GM12878 (cell line): Measurements from ENCODE around the gene HSP90AA1. TPM values are rescaled to one million over a fixed set of nuclear protein-coding genes. Genes with fewer than 3 reads are reported as not detected.

ENCODE experiments used
- ATAC-seq: fragments of 200-7000 bp; cut with Tn5 transposase; 3 replicates; pipeline ENCODE4 v1.9.1; 2020; ENCODE audit warnings: mild to moderate bottlenecking, moderate library complexity
- BruUV-seq: library from RNA; stranded (reverse); fragments of 400-500 nt; replicated peaks from 2 replicates; lab custom pipeline; 2021; lab: Mats Ljungman, UMichigan
- CTCF ChIA-PET: fragments of 300-600 bp; sonication (Branson Sonifier 250); formaldehyde crosslinking; extraction: SDS; loops from one replicate; lab custom pipeline; 2021; ENCODE audit warnings: inconsistent platforms; lab: Yijun Ruan, JAX
- POLR2A ChIA-PET: fragments of 350-600 bp; formaldehyde crosslinking; extraction: SDS; loops from one replicate; lab custom pipeline; 2021; ENCODE audit warnings: inconsistent platforms; lab: Charles Lee
- RAD21 ChIA-PET: fragments of 300-600 bp; sonication (Branson Sonifier 250); formaldehyde crosslinking; loops from one replicate; lab custom pipeline; 2023; ENCODE audit warnings: antibody characterized with exemption; ENCODE audit not compliant: unreplicated experiment; lab: Charles Lee
- SMC1A ChIA-PET: fragments of 300-600 bp; sonication (Branson Sonifier 250); formaldehyde crosslinking; loops from one replicate; lab custom pipeline; 2023; ENCODE audit not compliant: unreplicated experiment, uncharacterized antibody; lab: Charles Lee
- DNase-seq: peaks from one replicate; pipeline ENCODE4 v3.0.0-alpha.2; 2011; ENCODE audit warnings: low read depth, low spot score
- FAIRE-seq: peaks from 3 replicates; lab custom pipeline; 2011; peaks lifted over from hg19 to GRCh38; lab: Jason Lieb, UNC
- H2AFZ ChIP-seq: 2 replicates; pipeline ENCODE4 v1.6.0; 2011; ENCODE audit warnings: low read depth, low read length, control low read depth; ENCODE audit not compliant: control insufficient read depth
- H3K27ac ChIP-seq: 2 replicates; pipeline ENCODE4 v1.5.1; 2011; ENCODE audit warnings: control low read depth; ENCODE audit not compliant: control insufficient read depth, insufficient read depth
- H3K27me3 ChIP-seq, 2 experiments: replicated peaks in 1 of 2; 2 replicates each; pipeline versions ENCODE4 v1.6.0 to v1.6.1; 2011; ENCODE audit warnings: low read length in 1 of 2; ENCODE audit not compliant: control insufficient read depth in 2 of 2, insufficient read depth in 2 of 2
- H3K36me3 ChIP-seq, 2 experiments: 2 replicates each; pipeline ENCODE4 v1.5.1; 2011; ENCODE audit warnings: low read length in 1 of 2; ENCODE audit not compliant: control insufficient read depth in 2 of 2, insufficient read depth in 2 of 2
- H3K4me1 ChIP-seq: 2 replicates; pipeline ENCODE4 v1.6.1; 2011; ENCODE audit warnings: mild to moderate bottlenecking, low read length, moderate library complexity, mixed read lengths; ENCODE audit not compliant: control insufficient read depth, insufficient read depth
- H3K4me2 ChIP-seq: 2 replicates; pipeline ENCODE4 v1.6.0; 2011; ENCODE audit warnings: control low read depth; ENCODE audit not compliant: control insufficient read depth, insufficient read depth
- H3K4me3 ChIP-seq: fragments of 200-600 bp; sonication (generic); 2 replicates; pipeline ENCODE4 v1.5.1; 2016
- H3K79me2 ChIP-seq: 2 replicates; pipeline ENCODE4 v1.6.0; 2011; ENCODE audit warnings: low read length; ENCODE audit not compliant: control insufficient read depth, insufficient read depth
- H3K9ac ChIP-seq: 2 replicates; pipeline ENCODE4 v1.8.0; 2011; ENCODE audit warnings: low read length, control low read depth, mixed read lengths; ENCODE audit not compliant: control insufficient read depth, insufficient read depth
- H3K9me3 ChIP-seq: replicated peaks from 3 replicates; pipeline ENCODE4 v1.5.1; 2011; ENCODE audit warnings: mild to moderate bottlenecking, low read length; ENCODE audit not compliant: control insufficient read depth, insufficient read depth
- H4K20me1 ChIP-seq: 2 replicates; pipeline ENCODE4 v1.6.0; 2011; ENCODE audit not compliant: control insufficient read depth, insufficient read depth
- ASH2L ChIP-seq: fragments of 300-600, 200-600 bp; sonication (generic); IDR thresholded peaks from 2 replicates; pipeline ENCODE4 v1.6.1; 2017; ENCODE audit warnings: low read depth, mild to moderate bottlenecking, borderline replicate concordance
- ATF7 ChIP-seq: fragments of 450-650 bp; IDR thresholded peaks from 2 replicates; pipeline ENCODE4 v1.6.1; 2016; ENCODE audit warnings: low read depth, mild to moderate bottlenecking
- BACH1 ChIP-seq: fragments of 450-650 bp; IDR thresholded peaks from 2 replicates; pipeline ENCODE4 v1.6.1; 2017; ENCODE audit warnings: mild to moderate bottlenecking, borderline replicate concordance
- CBX3 ChIP-seq: fragments of 200-600 bp; sonication (generic); IDR thresholded peaks from 2 replicates; pipeline ENCODE4 v1.6.1; 2016; ENCODE audit warnings: low read depth, borderline replicate concordance
- CHD2 ChIP-seq: IDR thresholded peaks from 2 replicates; pipeline ENCODE4 v1.6.1; 2011; ENCODE audit warnings: low read depth, low read length, improper control_type of control experiment, borderline replicate concordance
- CREB1 ChIP-seq: IDR thresholded peaks from 2 replicates; pipeline ENCODE4 v1.6.1; 2012; ENCODE audit warnings: low read depth, mild to moderate bottlenecking, inconsistent platforms
- CREM ChIP-seq: IDR thresholded peaks from 2 replicates; pipeline ENCODE4 v1.6.1; 2014; ENCODE audit warnings: antibody characterized with exemption, low read depth
- EED ChIP-seq: sonication (generic); IDR thresholded peaks from 2 replicates; pipeline ENCODE4 v1.6.1; 2016; ENCODE audit warnings: antibody characterized with exemption, low read depth
- FOS ChIP-seq: IDR thresholded peaks from 3 replicates; pipeline ENCODE4 v1.6.1; 2011; ENCODE audit warnings: borderline replicate concordance; ENCODE audit not compliant: insufficient read length; ENCODE audit errors: extremely low read depth
- GABPA ChIP-seq: IDR thresholded peaks from 2 replicates; pipeline ENCODE4 v1.6.1; 2014; ENCODE audit warnings: antibody characterized with exemption, low read depth, mild to moderate bottlenecking, inconsistent platforms
- HCFC1 ChIP-seq: fragments of 150-350 bp; IDR thresholded peaks from 2 replicates; pipeline ENCODE4 v1.6.1; 2014; ENCODE audit warnings: low read length
- MXI1 ChIP-seq: fragments of 150-350 bp; IDR thresholded peaks from 2 replicates; pipeline ENCODE4 v1.6.1; 2011; ENCODE audit warnings: low read depth, mild to moderate bottlenecking, inconsistent platforms, low read length, improper control_type of control experiment
- NBN ChIP-seq: fragments of 450-650 bp; IDR thresholded peaks from 2 replicates; pipeline ENCODE4 v1.6.1; 2016
- NR2C1 ChIP-seq: fragments of 450-650 bp; IDR thresholded peaks from 2 replicates; pipeline ENCODE4 v1.6.1; 2017; ENCODE audit warnings: antibody characterized with exemption, mild to moderate bottlenecking, moderate library complexity
- NR2F1 ChIP-seq: fragments of 450-650 bp; conservative IDR thresholded peaks from 2 replicates; pipeline ENCODE4 v1.6.1; 2017; ENCODE audit warnings: mild to moderate bottlenecking
- POLR2A ChIP-seq: IDR thresholded peaks from 2 replicates; pipeline ENCODE4 v1.6.1; 2011; ENCODE audit warnings: low read depth, mild to moderate bottlenecking, low read length
- POLR2AphosphoS2 ChIP-seq: IDR thresholded peaks from 2 replicates; pipeline ENCODE4 v1.6.1; 2011; ENCODE audit warnings: low read depth, mild to moderate bottlenecking, low read length, improper control_type of control experiment, moderate library complexity
- SMARCA5 ChIP-seq: fragments of 450-650 bp; IDR thresholded peaks from 2 replicates; pipeline ENCODE4 v1.6.1; 2017; ENCODE audit warnings: mild to moderate bottlenecking
- WRNIP1 ChIP-seq: IDR thresholded peaks from 2 replicates; pipeline ENCODE4 v1.6.1; 2011; ENCODE audit warnings: low read depth, low read length, improper control_type of control experiment, borderline replicate concordance
- ZNF384 ChIP-seq: IDR thresholded peaks from 2 replicates; pipeline ENCODE4 v1.6.1; 2012; ENCODE audit warnings: low read depth, mild to moderate bottlenecking, low read length, improper control_type of control experiment, borderline replicate concordance
- WGBS: methylation state at CpG from one replicate; pipeline ENCODE4 v1.1.6; 2016; ENCODE audit warnings: low lambda C conversion rate; ENCODE audit not compliant: insufficient replicate concordance, insufficient coverage; ENCODE audit errors: missing lambda C conversion rate; 5-methylcytosine and 5-hydroxymethylcytosine counted together
- in situ Hi-C: fragments of 300-500 bp; cut with MboI; formaldehyde crosslinking; loops from 9 replicates; pipeline ENCODE4 v1.14.3; 2018; ENCODE audit warnings: mixed read lengths
- intact Hi-C: fragments of 100-400 bp; cut with micrococcal nuclease; formaldehyde crosslinking; loops from one replicate; pipeline ENCODE4 v1.14.2; 2022; ENCODE audit not compliant: unreplicated experiment
- polyA plus RNA-seq, 11 experiments: library from polyadenylated mRNA; depleted of rRNA in 4 of 11; unstranded in 6 of 11; stranded (reverse) in 5 of 11; fragments of >200 nt; fragmentation: Nextera tagmentation in 4 of 11; fragmentation: Illumina TruSeq in 1 of 11; extraction: Ambion mirVana in 4 of 11; extraction: Trizol in 1 of 11; gene quantifications; 1 replicate in 1 of 11; 2 replicates in 10 of 11; pipeline versions ENCODE4 v1.2.1 to v1.2.3, GENCODE V29; 2011 to 2016; ENCODE audit warnings: inconsistent platforms in 2 of 11, missing spikeins in 2 of 11, low read depth in 1 of 11
- total RNA-seq, 4 experiments: library from RNA; depleted of rRNA in 3 of 4; stranded (reverse); fragments of >200 nt in 3 of 4; fragmentation: Illumina TruSeq in 1 of 4; extraction: Trizol in 1 of 4; gene quantifications; 2 replicates each; pipeline versions ENCODE4 v1.2.1 to v1.2.3, GENCODE V29; 2013 to 2021
- TF ChIP-seq, protein P1 (sequence below): fragments of 450-650 bp; IDR thresholded peaks from 2 replicates; pipeline ENCODE4 v1.6.1; 2018; ENCODE audit warnings: mild to moderate bottlenecking, low read depth, moderate library complexity; ENCODE audit not compliant: partially characterized antibody
- TF ChIP-seq, protein P2 (sequence below): IDR thresholded peaks from 2 replicates; pipeline ENCODE4 v1.6.1; 2012; ENCODE audit warnings: low read length, inconsistent platforms

HSP90AA1 gene
- total and polyA plus RNA-seq, 10 of the 15 experiments (the other 5 are each of a cell fraction or from before 2014, with no cell fraction given) = 262 to 1,315 (median 635) TPM

DNA sequence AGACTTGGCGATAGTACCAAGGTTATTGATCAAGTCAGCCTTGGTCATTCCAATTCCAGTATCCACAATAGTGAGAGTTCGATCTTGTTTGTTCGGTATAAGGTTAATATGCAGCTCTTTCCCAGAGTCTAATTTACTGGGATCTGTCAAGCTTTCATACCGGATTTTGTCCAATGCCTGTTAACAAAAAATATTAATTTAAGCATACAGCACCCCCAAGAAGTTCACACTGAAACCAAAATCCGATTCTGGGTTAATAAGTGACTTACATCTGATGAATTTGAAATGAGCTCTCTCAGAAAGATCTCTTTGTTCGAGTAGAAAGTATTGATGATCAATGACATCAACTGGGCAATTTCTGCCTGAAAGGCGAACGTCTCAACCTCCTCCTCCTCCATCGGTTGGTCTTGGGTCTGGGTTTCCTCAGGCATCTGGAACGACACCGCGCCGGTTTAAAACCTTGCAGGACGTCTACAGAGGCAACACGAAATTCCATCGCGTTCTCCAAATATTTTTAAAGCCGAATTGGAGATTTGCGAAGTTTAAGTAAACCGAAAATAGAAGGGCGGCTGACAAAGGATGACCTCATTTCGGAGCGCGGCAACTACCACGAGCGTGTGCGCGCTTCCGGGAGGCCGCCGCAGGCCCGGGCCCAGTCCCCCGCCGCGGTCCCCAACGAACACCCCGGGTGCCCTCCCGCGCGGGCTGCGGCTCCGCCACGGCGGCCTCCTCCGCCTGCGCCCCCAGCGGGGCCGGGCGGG, 716 bp downstream of the HSP90AA1 start:
- Histone ChIP-seq H3K4me1 (peaks cover 9% of the 10 kb centered on the region), H4K20me1 (peaks cover 5% of the 10 kb centered on the region), H3K27ac (peak overlapping the region; percentile 95), H3K27me3 (no peaks in the 10 kb centered on the region), H3K4me2 (peak overlapping the region; percentile 94), H3K9ac (peak overlapping the region; percentile 94), H3K9me3 (no peaks in the 10 kb centered on the region), H2AFZ (no peak overlapping the region), H3K36me3 (peaks cover 10 to 39% of the 10 kb centered on the region in 2 experiments), H3K79me2 (peaks cover 57% of the 10 kb centered on the region), H3K4me3 (peak overlapping the region; percentile 77)
- POLR2A ChIA-PET = interaction anchor here (0.6 to 1.0 kb wide), 2 partner anchors 83 to 1373 kb away, joined by 3 to 4 read pairs; no protein-coding TSS in a partner anchor
- DNase-seq (no peak), FAIRE-seq (peak; percentile 18), ATAC-seq (peak; percentile 30)
- intact Hi-C loops (loop anchor here (5.0 kb wide), 2 partner anchors 231 to 324 kb away; partner anchors contain the start of genes PPP2R5C and ZNF839), in situ Hi-C loops (no loop called here)
- SMC1A ChIA-PET = interaction anchor here (0.6 to 1.6 kb wide), 4 partner anchors 10 to 276 kb away, joined by 3 to 4 read pairs (median 3); no protein-coding TSS in a partner anchor
- BruUV-seq = no TSS peak
- RAD21 ChIA-PET = interaction anchor here (0.6 kb wide), 1 partner anchor 17 kb away, joined by 3 read pairs; no protein-coding TSS in a partner anchor
- 2% methylated on average over 27 of the region's 49 CpGs for WGBS
- CTCF ChIA-PET = interaction anchor here (1.6 to 2.4 kb wide), 2 partner anchors 11 to 118 kb away, joined by 4 to 5 read pairs; no protein-coding TSS in a partner anchor
- TF ChIP-seq CREM = peak; percentile 78
- peak; percentile 35; the same call in 1 of the 2 replicates for TF ChIP-seq NR2C1
- peak; percentile 67 for TF ChIP-seq SMARCA5
- TF ChIP-seq FOS = no peak
- TF ChIP-seq POLR2A = peak; percentile 52; the same call in 1 of the 2 replicates
- TF ChIP-seq ASH2L = no peak
- TF ChIP-seq GABPA = 0 out of 2 replicates have a peak, but pooled peaks have one; percentile 14
- peak; percentile 88 for TF ChIP-seq CREB1
- TF ChIP-seq POLR2AphosphoS2 = 0 out of 2 replicates have a peak, but pooled peaks have one; percentile 4
- no peak for TF ChIP-seq NBN
- TF ChIP-seq CBX3 = no peak
- TF ChIP-seq CHD2 = no peak
- no peak for TF ChIP-seq WRNIP1
- TF ChIP-seq ZNF384 = no peak
- TF ChIP-seq MXI1 = peak; percentile 78
- TF ChIP-seq, protein P1, sequence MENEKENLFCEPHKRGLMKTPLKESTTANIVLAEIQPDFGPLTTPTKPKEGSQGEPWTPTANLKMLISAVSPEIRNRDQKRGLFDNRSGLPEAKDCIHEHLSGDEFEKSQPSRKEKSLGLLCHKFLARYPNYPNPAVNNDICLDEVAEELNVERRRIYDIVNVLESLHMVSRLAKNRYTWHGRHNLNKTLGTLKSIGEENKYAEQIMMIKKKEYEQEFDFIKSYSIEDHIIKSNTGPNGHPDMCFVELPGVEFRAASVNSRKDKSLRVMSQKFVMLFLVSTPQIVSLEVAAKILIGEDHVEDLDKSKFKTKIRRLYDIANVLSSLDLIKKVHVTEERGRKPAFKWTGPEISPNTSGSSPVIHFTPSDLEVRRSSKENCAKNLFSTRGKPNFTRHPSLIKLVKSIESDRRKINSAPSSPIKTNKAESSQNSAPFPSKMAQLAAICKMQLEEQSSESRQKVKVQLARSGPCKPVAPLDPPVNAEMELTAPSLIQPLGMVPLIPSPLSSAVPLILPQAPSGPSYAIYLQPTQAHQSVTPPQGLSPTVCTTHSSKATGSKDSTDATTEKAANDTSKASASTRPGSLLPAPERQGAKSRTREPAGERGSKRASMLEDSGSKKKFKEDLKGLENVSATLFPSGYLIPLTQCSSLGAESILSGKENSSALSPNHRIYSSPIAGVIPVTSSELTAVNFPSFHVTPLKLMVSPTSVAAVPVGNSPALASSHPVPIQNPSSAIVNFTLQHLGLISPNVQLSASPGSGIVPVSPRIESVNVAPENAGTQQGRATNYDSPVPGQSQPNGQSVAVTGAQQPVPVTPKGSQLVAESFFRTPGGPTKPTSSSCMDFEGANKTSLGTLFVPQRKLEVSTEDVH = no peak
- TF ChIP-seq, protein P2, sequence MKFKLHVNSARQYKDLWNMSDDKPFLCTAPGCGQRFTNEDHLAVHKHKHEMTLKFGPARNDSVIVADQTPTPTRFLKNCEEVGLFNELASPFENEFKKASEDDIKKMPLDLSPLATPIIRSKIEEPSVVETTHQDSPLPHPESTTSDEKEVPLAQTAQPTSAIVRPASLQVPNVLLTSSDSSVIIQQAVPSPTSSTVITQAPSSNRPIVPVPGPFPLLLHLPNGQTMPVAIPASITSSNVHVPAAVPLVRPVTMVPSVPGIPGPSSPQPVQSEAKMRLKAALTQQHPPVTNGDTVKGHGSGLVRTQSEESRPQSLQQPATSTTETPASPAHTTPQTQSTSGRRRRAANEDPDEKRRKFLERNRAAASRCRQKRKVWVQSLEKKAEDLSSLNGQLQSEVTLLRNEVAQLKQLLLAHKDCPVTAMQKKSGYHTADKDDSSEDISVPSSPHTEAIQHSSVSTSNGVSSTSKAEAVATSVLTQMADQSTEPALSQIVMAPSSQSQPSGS = no peak
- peak; percentile 10; the same call in 1 of the 2 replicates for TF ChIP-seq NR2F1
- no peak for TF ChIP-seq EED
- TF ChIP-seq HCFC1 = peak; percentile 20; the same call in 1 of the 2 replicates
- TF ChIP-seq ATF7 = peak; percentile 91
- TF ChIP-seq BACH1 = peak; percentile 85; the same call in 1 of the 2 replicates
